Brain microvascular endothelial cell (primary cell): ENCODE results near the gene ELMO2.

Experiments used
- DNase-seq: peaks from one replicate; pipeline ENCODE4 v3.0.0-alpha.2; 2020
- H3K27ac ChIP-seq: fragments of 250-450 bp; sonication (Bioruptor Pico); 2 replicates; pipeline ENCODE4 v1.5.1; 2020; ENCODE audit warnings: mild to moderate bottlenecking, moderate library complexity
- H3K27me3 ChIP-seq: fragments of 250-450 bp; sonication (Bioruptor Pico); replicated peaks from 2 replicates; pipeline ENCODE4 v1.5.1; 2020; ENCODE audit warnings: mild to moderate bottlenecking
- H3K36me3 ChIP-seq: fragments of 250-450 bp; sonication (Bioruptor Pico); replicated peaks from 2 replicates; pipeline ENCODE4 v1.5.1; 2020; ENCODE audit warnings: mild to moderate bottlenecking
- H3K4me3 ChIP-seq: 2 replicates; pipeline ENCODE4 v1.5.1; 2011; ENCODE audit warnings: low read depth, mild to moderate bottlenecking, control low read depth, low read length, moderate library complexity
- in situ Hi-C: cut with HindIII; loops from 2 replicates; pipeline ENCODE4 v1.10.0; 2017; ENCODE audit warnings: low sequenced_read_pairs, low pct_ligation_motif_present
- TF ChIP-seq, protein P1 (sequence below): IDR thresholded peaks from 2 replicates; pipeline ENCODE4 v1.5.1; 2011; ENCODE audit warnings: low read depth, mild to moderate bottlenecking, moderate library complexity, low read length, control low read depth, inconsistent platforms; ENCODE audit errors: missing control alignments

ELMO2 gene

DNA sequence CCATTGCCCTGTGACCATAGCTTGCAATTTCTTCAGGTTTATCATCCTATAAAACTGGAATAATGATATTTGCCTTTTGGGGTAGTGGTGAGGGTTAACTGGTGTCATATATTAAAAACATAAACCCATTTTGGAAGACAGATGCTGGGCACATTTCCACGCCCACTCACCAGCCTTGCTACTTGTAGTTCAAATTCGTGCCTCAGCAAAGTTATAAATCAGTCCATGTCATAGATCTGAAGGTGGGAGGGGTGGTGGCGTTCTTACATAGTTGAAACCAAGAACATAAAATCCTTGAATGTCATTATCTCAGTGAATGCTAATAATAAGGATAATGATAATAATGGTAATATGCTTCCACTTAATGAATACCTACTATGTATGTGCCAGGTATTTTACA lies 9.4 kb upstream of the ELMO2 start:
- TF ChIP-seq, protein P1, sequence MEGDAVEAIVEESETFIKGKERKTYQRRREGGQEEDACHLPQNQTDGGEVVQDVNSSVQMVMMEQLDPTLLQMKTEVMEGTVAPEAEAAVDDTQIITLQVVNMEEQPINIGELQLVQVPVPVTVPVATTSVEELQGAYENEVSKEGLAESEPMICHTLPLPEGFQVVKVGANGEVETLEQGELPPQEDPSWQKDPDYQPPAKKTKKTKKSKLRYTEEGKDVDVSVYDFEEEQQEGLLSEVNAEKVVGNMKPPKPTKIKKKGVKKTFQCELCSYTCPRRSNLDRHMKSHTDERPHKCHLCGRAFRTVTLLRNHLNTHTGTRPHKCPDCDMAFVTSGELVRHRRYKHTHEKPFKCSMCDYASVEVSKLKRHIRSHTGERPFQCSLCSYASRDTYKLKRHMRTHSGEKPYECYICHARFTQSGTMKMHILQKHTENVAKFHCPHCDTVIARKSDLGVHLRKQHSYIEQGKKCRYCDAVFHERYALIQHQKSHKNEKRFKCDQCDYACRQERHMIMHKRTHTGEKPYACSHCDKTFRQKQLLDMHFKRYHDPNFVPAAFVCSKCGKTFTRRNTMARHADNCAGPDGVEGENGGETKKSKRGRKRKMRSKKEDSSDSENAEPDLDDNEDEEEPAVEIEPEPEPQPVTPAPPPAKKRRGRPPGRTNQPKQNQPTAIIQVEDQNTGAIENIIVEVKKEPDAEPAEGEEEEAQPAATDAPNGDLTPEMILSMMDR, result no peak
- H3K27me3 ChIP-seq, result no peaks in the 10 kb centered on the region
- in situ Hi-C loops, result no loop called here
- H3K36me3 ChIP-seq, result no peaks in the 10 kb centered on the region
- H3K4me3 ChIP-seq, result no peak overlapping the region
- H3K27ac ChIP-seq, result no peak overlapping the region
- DNase-seq, result no peak

DNA sequence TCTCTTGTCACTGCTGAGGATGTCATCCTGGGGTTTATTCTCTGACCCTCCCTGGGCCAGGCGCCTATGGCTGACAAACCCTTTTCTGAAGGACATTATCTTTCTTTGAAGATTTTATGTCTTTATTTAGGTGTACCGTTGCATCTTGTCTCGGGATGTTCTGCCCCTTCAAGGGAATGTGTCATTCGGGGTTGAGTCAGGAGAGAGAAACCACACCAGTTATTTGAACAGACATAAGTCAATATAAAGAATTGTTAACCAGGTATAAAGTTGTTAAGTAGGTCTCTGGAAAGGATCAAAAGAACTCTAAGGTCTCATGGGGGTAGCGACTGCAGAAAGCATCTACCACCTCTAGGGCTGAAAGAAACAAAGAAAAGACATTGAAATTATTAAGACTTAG lies 8.2 kb upstream of the ELMO2 start:
- Histone ChIP-seq H3K4me3 (no peak overlapping the region), H3K27me3 (no peaks in the 10 kb centered on the region), H3K36me3 (no peaks in the 10 kb centered on the region), H3K27ac (no peak overlapping the region)
- TF ChIP-seq, protein P1, result no peak
- in situ Hi-C loops, result no loop called here
- DNase-seq, result no peak

DNA sequence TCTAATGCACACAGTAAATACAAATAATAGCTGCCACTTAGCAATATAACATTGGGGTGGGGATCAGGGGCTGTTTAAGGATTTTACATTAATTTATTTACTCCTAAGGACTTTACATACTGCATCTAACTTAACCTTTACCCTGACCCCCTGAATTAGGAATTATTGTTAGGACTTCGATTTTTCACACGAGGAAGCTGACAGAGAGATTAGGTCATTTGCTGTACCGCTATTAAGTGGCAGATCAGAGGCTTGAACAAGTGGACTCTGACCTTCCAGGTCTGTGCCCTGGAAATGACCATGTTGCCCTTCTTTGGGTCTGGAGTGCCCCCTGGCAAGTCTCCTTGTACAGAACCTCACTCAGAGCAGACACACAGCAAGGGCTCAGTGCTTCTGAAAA lies 5.2 kb upstream of the ELMO2 start:
- H3K4me3 ChIP-seq, result no peak overlapping the region
- in situ Hi-C loops, result no loop called here
- no peak for DNase-seq
- TF ChIP-seq, protein P1, result no peak
- H3K36me3 ChIP-seq, result no peaks in the 10 kb centered on the region
- H3K27ac ChIP-seq, result no peak overlapping the region
- no peaks in the 10 kb centered on the region for H3K27me3 ChIP-seq

DNA sequence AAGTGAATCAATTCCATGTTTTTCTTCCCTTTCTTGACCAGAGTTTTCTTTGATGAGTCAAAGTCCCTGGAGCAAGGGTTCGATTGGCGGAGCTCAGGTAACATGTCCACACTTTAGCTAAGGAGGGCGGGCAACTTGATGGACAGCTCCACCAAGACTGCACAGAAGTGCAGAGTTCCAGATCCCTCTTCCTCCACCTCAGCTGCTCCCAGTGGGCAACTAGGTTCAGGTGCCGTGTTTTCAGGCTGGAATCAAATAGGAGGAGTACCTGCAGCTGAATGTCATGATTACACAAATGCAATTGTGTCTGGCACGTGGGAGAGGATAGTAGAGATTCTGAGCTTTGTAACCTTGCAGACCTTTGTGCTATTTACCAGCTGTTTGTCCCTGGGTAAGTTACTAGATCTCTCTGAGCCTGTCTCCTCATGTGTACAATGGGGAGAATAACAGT lies 1.9 kb upstream of the ELMO2 start:
- Histone ChIP-seq H3K27me3 (no peaks in the 10 kb centered on the region), H3K27ac (no peak overlapping the region), H3K36me3 (no peaks in the 10 kb centered on the region), H3K4me3 (no peak overlapping the region)
- no peak for DNase-seq
- TF ChIP-seq, protein P1, result no peak
- in situ Hi-C loops, result no loop called here

DNA sequence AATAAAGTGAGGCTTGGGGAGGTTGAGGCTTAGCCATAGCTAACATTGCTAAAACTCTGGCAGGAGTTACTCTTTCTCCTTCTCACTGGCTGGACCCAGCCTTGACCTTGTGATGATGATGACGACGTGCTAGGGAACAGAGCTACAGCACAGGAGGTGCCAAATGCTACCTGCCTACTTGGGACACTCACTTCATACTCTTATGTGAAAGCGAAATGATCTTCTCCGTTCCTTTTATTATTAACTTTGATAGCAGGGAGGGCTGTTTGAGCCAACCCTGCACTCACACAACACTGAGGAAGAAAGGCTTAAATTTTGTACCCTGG lies 1.2 kb upstream of the ELMO2 start:
- no peak for DNase-seq
- in situ Hi-C loops, result no loop called here
- Histone ChIP-seq H3K36me3 (no peaks in the 10 kb centered on the region), H3K27ac (no peak overlapping the region), H3K27me3 (no peaks in the 10 kb centered on the region), H3K4me3 (no peak overlapping the region)
- TF ChIP-seq, protein P1, result no peak

DNA sequence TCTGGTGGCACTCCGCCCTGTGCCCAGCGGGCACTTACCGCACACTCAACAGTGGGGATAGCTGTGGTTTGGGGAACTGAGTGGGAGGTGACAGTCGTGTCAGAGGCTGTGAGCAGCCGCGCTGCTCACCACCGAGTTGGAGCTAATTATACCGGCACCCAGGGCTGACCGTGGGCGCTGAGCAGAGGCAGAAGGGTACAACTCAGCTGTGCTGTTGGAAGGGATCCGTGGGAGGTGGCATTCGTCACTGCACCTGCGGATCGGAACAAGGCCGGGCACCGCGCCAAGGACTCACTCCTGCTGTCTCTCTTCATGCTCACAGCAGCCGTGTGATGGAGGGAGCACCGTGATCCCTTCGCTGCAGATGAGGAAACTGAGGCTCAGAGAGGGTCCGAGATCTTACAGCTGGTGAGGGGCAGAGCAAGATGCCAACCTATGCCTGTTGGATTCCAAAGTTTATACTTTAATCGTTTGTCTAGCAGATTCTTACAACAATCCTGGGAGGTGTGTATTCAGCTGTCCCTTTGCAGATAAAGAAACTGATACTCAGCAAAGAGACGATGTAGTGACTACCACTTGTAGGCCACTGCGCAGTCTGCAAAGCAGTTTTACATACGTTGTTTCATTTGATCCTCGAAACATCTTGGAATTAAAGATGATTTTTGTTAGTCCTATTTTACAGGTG lies 713 bp upstream of the ELMO2 start:
- no peaks in the 10 kb centered on the region for H3K27me3 ChIP-seq
- in situ Hi-C loops, result no loop called here

More for the DNA sequence above, 713 bp upstream of the ELMO2 start:
- TF ChIP-seq, protein P1, result no peak
- Histone ChIP-seq H3K36me3 (no peaks in the 10 kb centered on the region), H3K4me3 (peak overlapping the region; percentile 57), H3K27ac (no peak overlapping the region)
- no peak for DNase-seq
